GM13976 (cell line): Measurements from ENCODE around the gene RIPPLY2.
A peak's percentile ranks its signal among the peaks of the same experiment; 100 is the strongest.
"Not testable (repeated sequence)": the region's sequence is repeated elsewhere in the genome, so short reads cannot be mapped to it uniquely, and the experiment has no call there.

Source experiments
- DNase-seq: peaks from one replicate; pipeline ENCODE4 v3.0.0; 2012; ENCODE audit warnings: low spot score
- in situ Hi-C: fragments of 300-500 bp; cut with MboI; formaldehyde crosslinking; loops from one replicate; pipeline ENCODE4 v1.12.0; 2022; ENCODE audit warnings: low sequenced_read_pairs, mixed read lengths, inconsistent platforms; ENCODE audit not compliant: unreplicated experiment
- TF ChIP-seq, protein P1 (sequence below): IDR thresholded peaks from 2 replicates; pipeline ENCODE4 v1.5.1; 2012; ENCODE audit warnings: borderline replicate concordance, mild to moderate bottlenecking; ENCODE audit not compliant: insufficient read depth; ENCODE audit errors: extremely low read depth, missing control alignments, control extremely low read depth

RIPPLY2 gene

DNA sequence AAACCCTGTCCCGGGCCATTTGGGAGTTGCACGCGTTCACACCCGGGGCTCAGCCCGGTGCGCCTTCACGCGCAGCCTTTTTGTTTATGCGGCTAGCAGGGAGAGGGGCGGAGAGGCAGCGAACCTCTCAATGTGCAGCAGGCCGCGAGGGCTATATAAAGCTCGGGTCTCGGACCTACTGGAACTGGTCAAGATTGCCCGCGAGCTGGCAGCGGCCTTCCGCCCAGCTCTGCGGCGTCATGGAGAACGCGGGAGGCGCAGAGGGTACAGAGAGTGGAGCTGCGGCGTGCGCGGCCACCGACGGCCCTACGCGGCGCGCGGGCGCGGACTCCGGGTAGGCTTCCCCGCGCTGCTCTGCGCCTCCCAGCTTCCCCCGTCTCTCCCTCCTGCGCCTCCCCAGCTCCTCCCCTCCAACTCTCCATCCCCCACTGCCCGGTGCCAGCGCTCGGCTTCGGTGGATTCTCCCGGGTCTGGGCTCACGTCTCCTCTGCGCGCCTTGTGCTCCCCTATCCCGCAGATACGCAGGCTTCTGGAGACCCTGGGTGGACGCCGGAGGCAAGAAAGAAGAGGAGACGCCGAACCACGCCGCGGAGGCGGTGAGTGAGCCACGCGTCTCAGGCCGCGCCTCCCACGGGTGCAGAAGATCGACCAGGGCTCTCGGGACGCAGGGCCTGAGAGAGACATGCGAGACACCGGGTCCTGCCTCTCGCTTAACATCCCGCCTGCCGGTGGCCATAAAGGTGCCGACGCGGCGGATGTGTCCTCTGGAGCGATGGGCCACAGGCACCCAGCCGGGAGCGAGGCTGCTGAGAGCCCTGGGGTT is at the start of gene RIPPLY2:
TSS of gene RIPPLY2 (plus strand) at position 183 of the 823 bp plus-strand sequence. CDS start at position 240, 57 bp downstream.
- in situ Hi-C loops = no loop called here
- TF ChIP-seq, protein P1, sequence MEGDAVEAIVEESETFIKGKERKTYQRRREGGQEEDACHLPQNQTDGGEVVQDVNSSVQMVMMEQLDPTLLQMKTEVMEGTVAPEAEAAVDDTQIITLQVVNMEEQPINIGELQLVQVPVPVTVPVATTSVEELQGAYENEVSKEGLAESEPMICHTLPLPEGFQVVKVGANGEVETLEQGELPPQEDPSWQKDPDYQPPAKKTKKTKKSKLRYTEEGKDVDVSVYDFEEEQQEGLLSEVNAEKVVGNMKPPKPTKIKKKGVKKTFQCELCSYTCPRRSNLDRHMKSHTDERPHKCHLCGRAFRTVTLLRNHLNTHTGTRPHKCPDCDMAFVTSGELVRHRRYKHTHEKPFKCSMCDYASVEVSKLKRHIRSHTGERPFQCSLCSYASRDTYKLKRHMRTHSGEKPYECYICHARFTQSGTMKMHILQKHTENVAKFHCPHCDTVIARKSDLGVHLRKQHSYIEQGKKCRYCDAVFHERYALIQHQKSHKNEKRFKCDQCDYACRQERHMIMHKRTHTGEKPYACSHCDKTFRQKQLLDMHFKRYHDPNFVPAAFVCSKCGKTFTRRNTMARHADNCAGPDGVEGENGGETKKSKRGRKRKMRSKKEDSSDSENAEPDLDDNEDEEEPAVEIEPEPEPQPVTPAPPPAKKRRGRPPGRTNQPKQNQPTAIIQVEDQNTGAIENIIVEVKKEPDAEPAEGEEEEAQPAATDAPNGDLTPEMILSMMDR = no peak
- peak; percentile 32 for DNase-seq

DNA sequence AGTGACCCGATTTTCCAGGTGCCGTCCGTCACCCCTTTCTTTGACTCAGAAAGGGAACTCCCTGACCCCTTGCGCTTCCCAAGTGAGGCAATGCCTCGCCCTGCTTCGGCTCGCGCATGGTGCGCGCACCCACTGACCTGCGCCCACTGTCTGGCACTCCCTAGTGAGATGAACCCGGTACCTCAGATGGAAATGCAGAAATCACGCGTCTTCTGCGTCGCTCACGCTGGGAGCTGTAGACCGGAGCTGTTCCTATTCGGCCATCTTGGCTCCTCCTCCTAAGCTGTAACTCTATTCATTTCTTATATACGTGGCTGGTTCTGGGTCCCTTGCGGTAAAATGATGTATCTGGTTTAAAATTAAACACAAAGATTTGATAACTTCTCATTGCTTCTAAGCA is 49.7 kb upstream of the RIPPLY2 start:
- in situ Hi-C loops, DNase-seq: not testable (repeated sequence)

- no peak for DNase-seq
- TF ChIP-seq, protein P1 = no peak
- in situ Hi-C loops = no loop called here
Measured at GRCh38 chr6:83804886-83805285, 48.3 kb upstream of the RIPPLY2 start.

DNA sequence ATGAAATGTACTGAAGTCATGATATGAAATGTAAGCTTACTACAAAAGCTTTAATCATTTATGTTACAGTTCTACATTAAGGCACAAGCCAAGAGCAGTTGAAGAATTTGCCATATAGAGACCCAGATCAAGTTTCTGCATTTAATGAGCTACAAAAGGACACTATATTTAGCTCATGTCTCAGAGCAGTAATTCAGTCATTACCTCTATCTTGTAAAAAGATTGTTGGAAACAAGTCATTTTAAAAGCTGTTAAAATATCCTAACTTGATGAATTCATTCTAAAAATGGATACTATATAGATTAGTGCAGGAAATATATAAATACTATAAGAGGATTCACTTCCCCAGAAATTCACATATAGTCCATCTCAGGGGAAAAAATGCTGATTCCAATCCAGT is 45.2 kb upstream of the RIPPLY2 start:
- TF ChIP-seq, protein P1 = no peak
- in situ Hi-C loops = no loop called here
- DNase-seq = no peak

DNA sequence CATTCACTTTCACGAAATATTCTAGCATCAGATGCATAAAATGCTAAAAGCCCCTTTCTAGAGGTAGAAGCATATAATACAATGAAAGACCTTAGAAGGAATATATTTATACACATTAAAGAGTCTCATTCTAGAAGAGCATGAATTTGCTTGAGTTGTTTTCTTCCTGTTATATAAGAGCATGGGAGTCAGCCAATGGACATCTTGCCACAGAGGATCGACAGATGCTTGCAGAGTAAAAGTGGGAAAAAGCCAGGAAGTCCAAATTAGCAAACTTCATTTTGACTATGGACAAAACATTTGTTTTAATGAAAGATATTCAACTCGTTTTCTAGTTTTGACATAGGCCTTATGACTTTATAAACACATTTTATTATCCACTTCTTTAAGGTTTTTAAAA is 44.2 kb upstream of the RIPPLY2 start:
- in situ Hi-C loops = no loop called here
- no peak for DNase-seq
- TF ChIP-seq, protein P1 = no peak

GRCh38 chr6:83812595-83812994 is 40.6 kb upstream of the RIPPLY2 start:
- no peak for DNase-seq
- TF ChIP-seq, protein P1 = no peak
- in situ Hi-C loops = no loop called here

DNA sequence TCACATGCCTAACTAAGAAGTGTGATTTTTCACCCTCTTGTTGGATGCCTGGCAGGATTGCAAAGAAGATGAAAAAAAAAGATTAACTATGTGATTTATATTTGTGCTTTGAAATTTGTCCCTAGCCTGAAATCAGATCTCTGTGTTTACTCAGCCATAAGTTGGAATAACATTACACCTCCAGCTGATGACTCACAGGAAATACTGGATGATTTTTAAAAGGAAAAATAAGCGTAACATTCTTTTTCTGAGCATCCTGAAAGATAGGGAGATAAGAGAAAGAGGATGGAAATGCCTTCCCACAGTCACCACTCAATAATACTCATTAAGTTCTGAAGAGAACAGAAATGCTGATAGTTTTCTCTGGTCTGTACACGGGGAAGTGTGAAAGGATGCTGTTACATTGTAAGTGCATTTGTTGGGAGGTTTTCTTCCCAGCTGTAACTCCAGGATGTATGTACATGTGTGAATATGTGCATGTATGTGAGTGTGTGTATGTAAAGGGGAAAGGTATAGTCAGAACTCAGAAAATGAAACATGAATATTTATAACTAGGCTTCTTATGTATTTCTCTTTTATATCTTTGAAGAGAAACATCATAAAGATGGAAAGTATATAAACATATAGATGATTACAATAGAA is 37.4 kb upstream of the RIPPLY2 start:
- in situ Hi-C loops = no loop called here
- TF ChIP-seq, protein P1 = no peak
- no peak for DNase-seq
